Neural crest cell (in vitro differentiated cells): ENCODE results near the gene LCP2. TPM values are rescaled to one million over a fixed set of nuclear protein-coding genes. Genes with fewer than 3 reads are reported as not detected.

ENCODE experiments used
- DNase-seq: peaks from one replicate; pipeline ENCODE4 v3.0.0; 2021; ENCODE audit warnings: low read depth, mixed read lengths, low spot score
- H3K27ac Mint-ChIP-seq: one replicate; pipeline ENCODE4 v1.8.0; 2021; ENCODE audit warnings: mild to moderate bottlenecking, mixed read lengths; ENCODE audit not compliant: unreplicated experiment
- H3K27me3 Mint-ChIP-seq: 2 replicates; pipeline ENCODE4 v1.8.0; 2021; ENCODE audit warnings: low read depth, mild to moderate bottlenecking, mixed read lengths
- H3K36me3 Mint-ChIP-seq: 2 replicates; pipeline ENCODE4 v1.8.0; 2021; ENCODE audit warnings: low read depth, mild to moderate bottlenecking, mixed read lengths
- H3K4me1 Mint-ChIP-seq: 2 replicates; pipeline ENCODE4 v1.8.0; 2021; ENCODE audit warnings: mixed read lengths
- H3K4me3 Mint-ChIP-seq: one replicate; pipeline ENCODE4 v1.8.0; 2021; ENCODE audit warnings: mild to moderate bottlenecking, mixed read lengths
- H3K9me3 Mint-ChIP-seq: 2 replicates; pipeline ENCODE4 v1.8.0; 2021; ENCODE audit warnings: mixed read lengths
- CTCF ChIP-seq: fragments of 200-600 bp; sonication (generic); conservative IDR thresholded peaks from 2 replicates; pipeline ENCODE4 v1.5.0; 2021; ENCODE audit warnings: antibody characterized with exemption, mild to moderate bottlenecking
- total RNA-seq: library from RNA; stranded (reverse); gene quantifications from 2 replicates; pipeline ENCODE4 v1.2.1, GENCODE V29; 2021

Gene LCP2
- total RNA-seq, 1 donor from 2014 or later: not detected

GRCh38 chr5:170329524-170329923 lies 31.9 kb upstream of the LCP2 start:
- Mint-ChIP-seq H3K4me1 (peaks cover 28% of the 10 kb centered on the region), H3K27ac (no peak overlapping the region), H3K27me3 (no peaks in the 10 kb centered on the region), H3K9me3 (no peaks in the 10 kb centered on the region), H3K36me3 (no peaks in the 10 kb centered on the region), H3K4me3 (no peak overlapping the region)
- DNase-seq: no peak
- no peak for TF ChIP-seq CTCF

- H3K27ac Mint-ChIP-seq: no peak overlapping the region
- no peak for DNase-seq
- peaks cover 13% of the 10 kb centered on the region for H3K4me1 Mint-ChIP-seq
- H3K36me3 Mint-ChIP-seq: no peaks in the 10 kb centered on the region
- H3K27me3 Mint-ChIP-seq: no peaks in the 10 kb centered on the region
- TF ChIP-seq CTCF: no peak
- no peak overlapping the region for H3K4me3 Mint-ChIP-seq
- no peaks in the 10 kb centered on the region for H3K9me3 Mint-ChIP-seq
These were observed 30.3 kb upstream of the LCP2 start for GRCh38 chr5:170327829-170328228.

GRCh38 chr5:170327168-170327567 lies 29.6 kb upstream of the LCP2 start:
- TF ChIP-seq CTCF: no peak
- no peaks in the 10 kb centered on the region for H3K36me3 Mint-ChIP-seq
- no peak overlapping the region for H3K4me3 Mint-ChIP-seq
- H3K27me3 Mint-ChIP-seq: no peaks in the 10 kb centered on the region
- no peak for DNase-seq
- H3K27ac Mint-ChIP-seq: no peak overlapping the region
- peaks cover 10% of the 10 kb centered on the region for H3K4me1 Mint-ChIP-seq
- no peaks in the 10 kb centered on the region for H3K9me3 Mint-ChIP-seq

- H3K27me3 Mint-ChIP-seq: no peaks in the 10 kb centered on the region
- TF ChIP-seq CTCF: no peak
- no peak for DNase-seq
- no peaks in the 10 kb centered on the region for H3K36me3 Mint-ChIP-seq
- no peaks in the 10 kb centered on the region for H3K9me3 Mint-ChIP-seq
- no peak overlapping the region for H3K27ac Mint-ChIP-seq
- peaks cover 12% of the 10 kb centered on the region for H3K4me1 Mint-ChIP-seq
- no peak overlapping the region for H3K4me3 Mint-ChIP-seq
These were observed 21.7 kb upstream of the LCP2 start for GRCh38 chr5:170319301-170319700.

GRCh38 chr5:170317499-170317898 lies 19.9 kb upstream of the LCP2 start:
- H3K27ac Mint-ChIP-seq: no peak overlapping the region
- H3K4me1 Mint-ChIP-seq: peaks cover 12% of the 10 kb centered on the region
- no peaks in the 10 kb centered on the region for H3K9me3 Mint-ChIP-seq
- no peak for TF ChIP-seq CTCF
- H3K27me3 Mint-ChIP-seq: no peaks in the 10 kb centered on the region
- H3K4me3 Mint-ChIP-seq: no peak overlapping the region
- DNase-seq: no peak
- no peaks in the 10 kb centered on the region for H3K36me3 Mint-ChIP-seq

GRCh38 chr5:170316937-170317336 lies 19.4 kb upstream of the LCP2 start:
- H3K9me3 Mint-ChIP-seq: no peaks in the 10 kb centered on the region
- DNase-seq: no peak

More at GRCh38 chr5:170316937-170317336, 19.4 kb upstream of the LCP2 start:
- no peak for TF ChIP-seq CTCF
- Mint-ChIP-seq H3K4me1 (peaks cover 12% of the 10 kb centered on the region), H3K27ac (no peak overlapping the region), H3K4me3 (no peak overlapping the region), H3K27me3 (no peaks in the 10 kb centered on the region), H3K36me3 (no peaks in the 10 kb centered on the region)
